ENCODE measurements around the gene ALX4.

The ALX4 gene

DNA sequence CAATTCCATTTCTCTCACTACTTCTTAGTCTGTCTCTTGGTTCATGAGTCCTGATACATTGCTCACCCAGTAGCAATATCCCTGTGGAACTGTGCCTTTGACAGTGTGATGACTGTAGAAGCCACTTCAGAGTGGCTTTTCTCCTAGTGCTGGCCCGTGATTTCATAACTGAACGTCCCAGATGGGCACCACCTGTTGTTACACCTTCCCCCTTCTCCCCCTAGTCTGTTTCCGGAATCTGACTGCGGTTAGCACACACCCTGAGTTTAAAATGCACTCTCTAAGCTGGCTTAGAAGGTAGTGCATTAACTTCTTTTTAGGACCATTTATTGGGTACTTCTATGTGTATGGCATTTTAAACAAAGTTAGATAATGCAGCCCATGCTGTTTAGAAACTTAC, 83.0 kb downstream of the ALX4 start:
- DNase-seq (ENCODE audit: low read depth, low spot score): no peak
- Histone ChIP-seq H3K4me3 (ENCODE audit: insufficient read length, low read depth) (no peak overlapping the region), H3K27me3 (ENCODE audit: insufficient read depth, insufficient read length) (no peaks in the 10 kb centered on the region), H3K9ac (ENCODE audit: insufficient read length, low read depth) (no peak overlapping the region), H3K36me3 (ENCODE audit: insufficient read depth, insufficient read length, low read length) (no peaks in the 10 kb centered on the region), H3K4me1 (ENCODE audit: insufficient read depth, insufficient read length) (no peaks in the 10 kb centered on the region), H3K9me3 (ENCODE audit: insufficient read depth, low read length) (no peaks in the 10 kb centered on the region)
- TF ChIP-seq YY1 (IDR thresholded peaks at IDR 0.05; ENCODE audit: insufficient read depth, insufficient read length) (no peak), ZNF274 (IDR thresholded peaks at IDR 0.05; ENCODE audit: low read depth, low read length) (no peak), SUZ12 (IDR thresholded peaks at IDR 0.05; ENCODE audit: extremely low read depth, insufficient read depth, insufficient read length) (no peak)

DNA sequence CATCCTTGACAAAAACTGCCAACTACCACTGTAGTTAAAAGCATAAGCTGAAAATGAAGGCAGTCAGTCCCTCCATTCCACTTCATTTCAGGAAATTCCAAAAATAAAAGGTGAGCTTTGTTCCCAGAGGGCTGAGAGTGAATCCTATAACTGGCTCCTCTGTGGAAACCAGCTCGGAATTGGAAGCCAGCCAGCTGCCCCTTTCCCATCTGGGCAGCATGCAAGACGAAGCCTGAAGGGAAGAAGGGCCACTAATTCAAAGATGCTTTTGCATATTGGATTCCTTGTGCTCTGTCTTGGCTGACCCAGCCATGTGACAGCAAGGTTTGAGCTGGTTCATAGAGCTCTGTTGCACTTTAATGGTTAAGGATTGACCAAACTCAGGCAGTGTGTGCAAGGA, 83.4 kb downstream of the ALX4 start:
- no peak overlapping the region for H3K4me3 ChIP-seq (ENCODE audit: insufficient read length, low read depth)

DNA sequence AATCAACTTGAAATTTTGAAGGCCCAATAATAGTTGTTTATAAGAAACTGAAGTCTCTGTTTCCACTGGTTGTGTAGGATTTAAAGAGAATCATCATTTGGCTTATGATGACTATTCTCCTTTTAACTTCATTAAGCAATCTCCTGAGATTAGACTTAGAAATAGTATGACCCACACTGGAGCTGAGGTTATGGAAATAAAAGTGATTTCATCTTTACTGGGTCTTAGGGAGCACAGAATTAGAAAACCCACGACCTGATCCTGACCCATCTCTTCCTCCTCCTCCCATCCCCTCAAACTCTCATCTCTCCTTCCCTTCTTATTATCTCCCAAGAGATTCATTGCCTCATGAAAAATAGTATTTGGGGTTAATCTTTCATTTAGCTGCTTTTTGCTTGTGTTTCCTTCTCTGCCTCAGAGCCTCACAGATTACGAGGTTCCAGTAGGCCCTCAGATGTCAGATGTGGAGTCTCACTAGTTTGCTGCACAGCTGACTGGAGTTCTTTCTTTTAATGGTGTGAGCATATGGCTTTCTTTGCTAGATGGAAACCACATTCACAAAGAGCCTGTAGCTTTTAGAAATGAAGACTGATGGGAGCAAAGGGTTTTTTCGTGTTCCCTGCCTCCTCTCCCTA, 85.0 kb downstream of the ALX4 start:
- no peaks in the 10 kb centered on the region for H3K9me3 ChIP-seq (ENCODE audit: insufficient read depth, low read length)
- H3K9ac ChIP-seq (ENCODE audit: insufficient read length, low read depth): no peak overlapping the region
- no peaks in the 10 kb centered on the region for H3K27me3 ChIP-seq (ENCODE audit: insufficient read depth, insufficient read length)
- DNase-seq (ENCODE audit: low read depth, low spot score): no peak
- H3K36me3 ChIP-seq (ENCODE audit: insufficient read depth, insufficient read length, low read length): no peaks in the 10 kb centered on the region
- no peak for TF ChIP-seq YY1 (IDR thresholded peaks at IDR 0.05; ENCODE audit: insufficient read depth, insufficient read length)
- TF ChIP-seq ZNF274 (IDR thresholded peaks at IDR 0.05; ENCODE audit: low read depth, low read length): no peak
- TF ChIP-seq SUZ12 (IDR thresholded peaks at IDR 0.05; ENCODE audit: extremely low read depth, insufficient read depth, insufficient read length): no peak
- no peak overlapping the region for H3K4me3 ChIP-seq (ENCODE audit: insufficient read length, low read depth)
- no peaks in the 10 kb centered on the region for H3K4me1 ChIP-seq (ENCODE audit: insufficient read depth, insufficient read length)

More for the DNA sequence above, 83.4 kb downstream of the ALX4 start:
- H3K36me3 ChIP-seq (ENCODE audit: insufficient read depth, insufficient read length, low read length): no peaks in the 10 kb centered on the region
- no peaks in the 10 kb centered on the region for H3K9me3 ChIP-seq (ENCODE audit: insufficient read depth, low read length)
- TF ChIP-seq SUZ12 (IDR thresholded peaks at IDR 0.05; ENCODE audit: extremely low read depth, insufficient read depth, insufficient read length) (no peak), ZNF274 (IDR thresholded peaks at IDR 0.05; ENCODE audit: low read depth, low read length) (no peak), YY1 (IDR thresholded peaks at IDR 0.05; ENCODE audit: insufficient read depth, insufficient read length) (no peak)
- no peak overlapping the region for H3K9ac ChIP-seq (ENCODE audit: insufficient read length, low read depth)
- no peaks in the 10 kb centered on the region for H3K4me1 ChIP-seq (ENCODE audit: insufficient read depth, insufficient read length)
- no peaks in the 10 kb centered on the region for H3K27me3 ChIP-seq (ENCODE audit: insufficient read depth, insufficient read length)
- DNase-seq (ENCODE audit: low read depth, low spot score): no peak

DNA sequence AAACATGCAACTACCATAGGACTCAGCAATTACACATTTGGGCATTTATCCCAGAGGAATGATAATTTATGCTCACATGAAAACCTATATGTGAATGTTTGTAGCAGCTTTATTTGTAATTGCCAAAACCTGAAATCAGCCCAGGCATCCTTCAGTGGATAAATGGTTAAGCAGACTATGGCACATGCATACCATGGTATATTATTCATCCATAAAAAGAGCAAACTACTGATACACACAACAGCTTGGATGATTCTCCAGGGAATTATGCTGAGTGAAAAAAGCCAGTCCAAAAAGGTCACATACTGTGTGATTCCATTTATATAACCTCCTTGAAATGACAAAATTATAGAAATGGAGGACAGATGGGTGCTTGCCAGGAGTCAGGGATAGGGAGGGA, 86.7 kb downstream of the ALX4 start:
- H3K9me3 ChIP-seq (ENCODE audit: insufficient read depth, low read length): no peaks in the 10 kb centered on the region
- H3K4me3 ChIP-seq (ENCODE audit: insufficient read length, low read depth): no peak overlapping the region
- no peaks in the 10 kb centered on the region for H3K4me1 ChIP-seq (ENCODE audit: insufficient read depth, insufficient read length)
- no peak overlapping the region for H3K9ac ChIP-seq (ENCODE audit: insufficient read length, low read depth)
- DNase-seq (ENCODE audit: low read depth, low spot score): no peak
- TF ChIP-seq ZNF274 (IDR thresholded peaks at IDR 0.05; ENCODE audit: low read depth, low read length): no peak
- TF ChIP-seq YY1 (IDR thresholded peaks at IDR 0.05; ENCODE audit: insufficient read depth, insufficient read length): no peak
- no peak for TF ChIP-seq SUZ12 (IDR thresholded peaks at IDR 0.05; ENCODE audit: extremely low read depth, insufficient read depth, insufficient read length)
- no peaks in the 10 kb centered on the region for H3K36me3 ChIP-seq (ENCODE audit: insufficient read depth, insufficient read length, low read length)
- no peaks in the 10 kb centered on the region for H3K27me3 ChIP-seq (ENCODE audit: insufficient read depth, insufficient read length)

DNA sequence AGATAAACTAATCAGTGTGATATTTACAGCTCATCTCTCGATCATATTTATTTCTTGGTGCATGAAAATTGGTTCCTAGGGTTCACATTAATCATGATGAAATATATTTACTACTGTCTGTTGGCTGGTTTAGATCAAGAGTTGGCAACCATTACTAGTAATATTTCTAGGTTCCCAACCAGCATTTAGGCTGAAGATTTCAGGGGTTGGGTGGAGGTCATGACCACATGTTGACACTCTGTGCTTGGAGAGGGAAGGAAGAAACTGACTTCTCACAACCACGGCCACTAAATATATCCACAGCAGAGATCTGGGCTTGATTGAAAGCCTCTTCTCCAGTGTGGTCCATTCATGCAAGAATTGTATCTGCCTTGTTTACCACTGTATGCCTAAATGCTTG, 87.9 kb downstream of the ALX4 start:
- Histone ChIP-seq H3K9ac (ENCODE audit: insufficient read length, low read depth) (no peak overlapping the region), H3K36me3 (ENCODE audit: insufficient read depth, insufficient read length, low read length) (no peaks in the 10 kb centered on the region), H3K4me1 (ENCODE audit: insufficient read depth, insufficient read length) (no peaks in the 10 kb centered on the region), H3K27me3 (ENCODE audit: insufficient read depth, insufficient read length) (no peaks in the 10 kb centered on the region), H3K9me3 (ENCODE audit: insufficient read depth, low read length) (no peaks in the 10 kb centered on the region), H3K4me3 (ENCODE audit: insufficient read length, low read depth) (no peak overlapping the region)
- no peak for TF ChIP-seq SUZ12 (IDR thresholded peaks at IDR 0.05; ENCODE audit: extremely low read depth, insufficient read depth, insufficient read length)
- no peak for TF ChIP-seq ZNF274 (IDR thresholded peaks at IDR 0.05; ENCODE audit: low read depth, low read length)
- no peak for TF ChIP-seq YY1 (IDR thresholded peaks at IDR 0.05; ENCODE audit: insufficient read depth, insufficient read length)
- no peak for DNase-seq (ENCODE audit: low read depth, low spot score)

DNA sequence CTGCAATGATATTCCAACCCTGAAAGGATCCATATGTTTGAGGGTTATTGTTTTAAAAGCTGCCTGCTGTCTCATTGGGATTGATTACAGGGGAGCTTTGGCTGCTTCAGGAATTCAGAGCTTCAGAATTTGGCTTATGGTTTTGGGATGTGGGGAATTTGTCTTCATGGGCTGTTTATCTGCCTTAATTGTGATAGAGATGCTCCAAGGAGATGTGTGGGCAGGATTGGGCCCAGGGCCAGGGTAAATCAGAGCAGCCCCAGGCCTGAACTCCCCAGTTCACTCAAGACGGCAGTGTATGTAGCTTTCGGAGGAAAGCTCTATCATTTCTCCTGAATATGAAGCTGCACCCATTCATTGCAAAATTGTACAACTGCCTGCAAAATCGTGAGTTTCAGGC, 88.5 kb downstream of the ALX4 start:
- Histone ChIP-seq H3K36me3 (ENCODE audit: insufficient read depth, insufficient read length, low read length) (no peaks in the 10 kb centered on the region), H3K4me3 (ENCODE audit: insufficient read length, low read depth) (no peak overlapping the region), H3K4me1 (ENCODE audit: insufficient read depth, insufficient read length) (no peaks in the 10 kb centered on the region), H3K9me3 (ENCODE audit: insufficient read depth, low read length) (no peaks in the 10 kb centered on the region), H3K9ac (ENCODE audit: insufficient read length, low read depth) (no peak overlapping the region), H3K27me3 (ENCODE audit: insufficient read depth, insufficient read length) (no peaks in the 10 kb centered on the region)
- no peak for DNase-seq (ENCODE audit: low read depth, low spot score)
- TF ChIP-seq SUZ12 (IDR thresholded peaks at IDR 0.05; ENCODE audit: extremely low read depth, insufficient read depth, insufficient read length) (no peak), YY1 (IDR thresholded peaks at IDR 0.05; ENCODE audit: insufficient read depth, insufficient read length) (no peak), ZNF274 (IDR thresholded peaks at IDR 0.05; ENCODE audit: low read depth, low read length) (no peak)

DNA sequence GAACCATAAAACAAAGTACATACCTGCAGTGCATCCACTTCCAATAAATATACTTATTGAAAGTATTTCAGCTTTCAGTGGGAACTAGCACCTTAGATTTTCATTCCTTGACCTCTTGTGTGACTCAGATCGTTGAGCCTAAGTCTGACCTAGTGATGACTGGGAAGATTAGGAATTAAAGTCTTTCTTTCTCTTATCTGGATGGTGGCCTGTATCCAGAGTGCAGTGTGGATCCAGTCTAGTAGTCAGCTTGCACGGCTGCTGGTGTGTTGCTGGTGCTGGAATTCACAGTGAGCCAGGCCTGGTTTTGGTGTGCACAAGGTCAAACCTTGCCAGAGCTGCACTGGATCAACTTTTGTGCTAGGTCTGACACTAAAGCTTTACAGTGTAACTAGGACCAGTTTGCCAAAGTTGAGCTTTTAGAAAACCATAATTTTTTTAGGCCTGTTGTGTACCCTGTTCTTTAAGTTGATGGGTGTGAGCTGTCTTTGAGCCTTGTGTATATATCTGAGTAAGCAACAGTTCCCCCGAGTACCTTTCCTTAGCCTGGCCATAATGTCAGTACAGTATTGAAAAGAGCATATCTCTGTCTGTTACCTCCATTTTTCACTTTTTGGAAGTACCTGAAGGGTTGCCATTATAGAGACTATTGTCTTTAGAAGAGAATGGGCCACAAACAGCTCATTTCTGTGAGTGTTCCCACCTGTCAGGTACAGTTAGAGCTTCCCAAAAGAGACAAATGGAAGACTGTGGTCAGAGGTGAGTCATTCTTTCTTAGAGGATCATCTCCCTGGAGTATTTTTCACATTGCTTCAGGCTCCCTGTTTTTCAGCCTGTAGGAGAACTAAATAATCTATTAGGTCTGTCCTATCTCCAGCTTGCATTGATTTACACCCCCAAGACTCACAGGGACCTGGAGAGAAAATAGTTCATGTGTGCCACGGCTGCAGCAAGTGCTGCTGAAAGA, 89.8 kb downstream of the ALX4 start:
- H3K9ac ChIP-seq (ENCODE audit: insufficient read length, low read depth): no peak overlapping the region
- no peaks in the 10 kb centered on the region for H3K4me1 ChIP-seq (ENCODE audit: insufficient read depth, insufficient read length)
- no peak overlapping the region for H3K4me3 ChIP-seq (ENCODE audit: insufficient read length, low read depth)
- TF ChIP-seq YY1 (IDR thresholded peaks at IDR 0.05; ENCODE audit: insufficient read depth, insufficient read length) (no peak), ZNF274 (IDR thresholded peaks at IDR 0.05; ENCODE audit: low read depth, low read length) (no peak), SUZ12 (IDR thresholded peaks at IDR 0.05; ENCODE audit: extremely low read depth, insufficient read depth, insufficient read length) (no peak)
- H3K9me3 ChIP-seq (ENCODE audit: insufficient read depth, low read length): no peaks in the 10 kb centered on the region
- no peaks in the 10 kb centered on the region for H3K36me3 ChIP-seq (ENCODE audit: insufficient read depth, insufficient read length, low read length)
- H3K27me3 ChIP-seq (ENCODE audit: insufficient read depth, insufficient read length): no peaks in the 10 kb centered on the region
- no peak for DNase-seq (ENCODE audit: low read depth, low spot score)

Measured in NT2/D1 (cell line).